Measurements from ENCODE around the gene MARCHF10.
"Not testable (repeated sequence)": the region's sequence is repeated elsewhere in the genome, so short reads cannot be mapped to it uniquely, and the experiment has no call there.

The MARCHF10 gene

DNA sequence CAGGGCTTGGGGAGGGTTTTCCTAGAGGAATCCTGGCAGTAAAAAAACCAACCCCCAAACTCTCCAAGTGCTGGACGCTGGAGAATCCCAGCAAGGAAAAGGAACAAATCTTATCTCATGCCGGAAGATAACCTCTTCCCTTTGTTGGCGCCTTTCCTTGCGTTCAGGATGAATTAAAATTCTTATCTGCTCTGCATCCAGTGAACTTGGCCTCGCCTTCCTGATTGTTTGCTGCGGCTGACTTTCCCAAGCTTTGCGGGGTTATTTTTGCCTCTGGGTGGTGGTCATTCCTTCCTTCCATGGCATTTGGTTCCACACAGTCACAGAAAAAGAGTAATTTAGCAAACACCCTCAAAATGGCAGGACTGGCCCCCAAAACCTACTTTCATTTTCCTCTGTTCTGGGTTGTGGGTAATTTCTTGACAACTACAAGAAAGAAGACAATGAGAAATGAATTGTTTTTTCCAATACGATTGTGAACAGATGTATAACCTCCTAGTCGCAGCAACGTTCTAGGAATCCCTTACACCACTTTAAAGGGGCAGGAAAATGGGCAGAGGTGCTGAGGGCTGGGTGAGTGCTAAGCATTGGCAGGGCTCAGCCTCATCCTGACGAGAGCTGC is 102.8 kb downstream of the MARCHF10 start:
- Histone ChIP-seq H3K4me1 (ENCODE audit: control insufficient read depth, insufficient read depth, low read length) (peaks cover 19% of the 10 kb centered on the region), H3K4me3 (ENCODE audit: low read length) (no peak overlapping the region), H3K36me3 (ENCODE audit: control insufficient read depth, insufficient read depth, low read length) (no peaks in the 10 kb centered on the region), H3K9ac (ENCODE audit: low read length) (peak overlapping the region; percentile 24), H3K9me3 (ENCODE audit: control insufficient read depth, low read length) (no peaks in the 10 kb centered on the region), H3K27me3 (ENCODE audit: control insufficient read depth, insufficient read depth, low read length) (peaks cover 20% of the 10 kb centered on the region)

DNA sequence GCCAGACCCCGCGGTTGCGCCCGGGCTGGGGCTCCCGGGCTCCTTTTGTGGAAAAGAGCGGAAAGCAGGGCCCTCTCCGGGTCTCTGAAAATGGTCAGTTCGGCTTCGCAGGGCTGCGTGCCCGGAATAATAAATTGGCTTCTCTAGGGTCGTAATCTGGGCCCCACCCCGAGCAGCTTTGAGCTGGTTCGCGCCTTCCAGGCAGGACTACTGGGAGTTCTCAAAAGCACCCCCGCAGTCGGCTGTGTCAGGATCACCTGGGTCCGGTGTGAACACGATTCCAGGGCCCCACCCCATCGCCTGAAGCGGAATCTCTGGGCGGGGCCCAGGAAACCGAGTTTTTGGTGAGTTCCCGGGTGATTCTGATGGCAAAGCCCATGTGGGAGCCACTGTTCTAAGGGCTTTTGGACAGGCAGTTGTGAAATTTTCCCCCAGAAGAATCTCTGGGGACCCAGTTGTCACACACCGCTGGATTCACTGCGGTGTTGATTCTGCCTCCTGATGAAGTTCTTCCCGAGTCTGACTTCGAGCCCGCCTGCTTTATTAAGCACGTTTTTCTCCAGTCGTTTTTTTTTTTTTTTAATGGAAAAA is 103.6 kb downstream of the MARCHF10 start:
- peaks cover 19% of the 10 kb centered on the region for H3K4me1 ChIP-seq (ENCODE audit: control insufficient read depth, insufficient read depth, low read length)
- no peaks in the 10 kb centered on the region for H3K36me3 ChIP-seq (ENCODE audit: control insufficient read depth, insufficient read depth, low read length)
- peak overlapping the region; percentile 29 for H3K4me3 ChIP-seq (ENCODE audit: low read length)
- H3K9ac ChIP-seq (ENCODE audit: low read length) = peak overlapping the region; percentile 56
- H3K27me3 ChIP-seq (ENCODE audit: control insufficient read depth, insufficient read depth, low read length) = peaks cover 20% of the 10 kb centered on the region
- no peaks in the 10 kb centered on the region for H3K9me3 ChIP-seq (ENCODE audit: control insufficient read depth, low read length)

DNA sequence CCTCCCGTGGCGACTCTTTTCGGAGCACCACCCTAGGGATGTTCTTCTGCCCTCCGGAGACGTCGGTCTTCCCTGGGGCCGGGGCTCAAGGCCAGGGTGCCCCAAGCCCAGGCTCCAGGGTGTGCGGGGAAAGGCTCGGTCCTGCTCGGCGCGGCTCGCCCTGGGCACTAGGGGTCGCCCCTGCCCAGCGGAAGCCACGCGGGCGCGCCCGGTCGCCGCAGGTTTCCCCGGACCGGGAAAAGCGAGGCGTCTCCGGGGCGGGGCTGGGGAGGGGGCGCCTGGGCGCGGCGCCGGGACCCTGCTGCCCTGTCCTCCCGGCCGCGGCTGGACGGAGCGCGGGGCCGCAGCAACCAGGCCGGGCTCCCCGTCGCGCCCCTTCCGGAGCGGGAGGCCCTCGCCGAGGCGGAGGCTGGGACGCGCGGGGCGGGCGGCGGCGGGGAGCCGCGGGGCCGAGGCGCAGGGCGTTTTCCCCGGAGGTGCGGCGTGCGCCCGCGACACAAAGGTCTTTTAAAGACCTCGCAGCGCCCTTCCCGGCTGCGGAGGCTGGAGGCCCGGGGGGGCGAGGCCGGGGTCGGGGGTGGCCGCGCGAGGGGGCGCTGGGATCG is 104.2 kb downstream of the MARCHF10 start:
- Histone ChIP-seq H3K9ac (ENCODE audit: low read length) (peak overlapping the region; percentile 56), H3K36me3 (ENCODE audit: control insufficient read depth, insufficient read depth, low read length) (no peaks in the 10 kb centered on the region), H3K4me1 (ENCODE audit: control insufficient read depth, insufficient read depth, low read length) (peaks cover 19% of the 10 kb centered on the region), H3K4me3 (ENCODE audit: low read length) (peak overlapping the region; percentile 29), H3K27me3 (ENCODE audit: control insufficient read depth, insufficient read depth, low read length) (peaks cover 20% of the 10 kb centered on the region), H3K9me3 (ENCODE audit: control insufficient read depth, low read length) (no peaks in the 10 kb centered on the region)

DNA sequence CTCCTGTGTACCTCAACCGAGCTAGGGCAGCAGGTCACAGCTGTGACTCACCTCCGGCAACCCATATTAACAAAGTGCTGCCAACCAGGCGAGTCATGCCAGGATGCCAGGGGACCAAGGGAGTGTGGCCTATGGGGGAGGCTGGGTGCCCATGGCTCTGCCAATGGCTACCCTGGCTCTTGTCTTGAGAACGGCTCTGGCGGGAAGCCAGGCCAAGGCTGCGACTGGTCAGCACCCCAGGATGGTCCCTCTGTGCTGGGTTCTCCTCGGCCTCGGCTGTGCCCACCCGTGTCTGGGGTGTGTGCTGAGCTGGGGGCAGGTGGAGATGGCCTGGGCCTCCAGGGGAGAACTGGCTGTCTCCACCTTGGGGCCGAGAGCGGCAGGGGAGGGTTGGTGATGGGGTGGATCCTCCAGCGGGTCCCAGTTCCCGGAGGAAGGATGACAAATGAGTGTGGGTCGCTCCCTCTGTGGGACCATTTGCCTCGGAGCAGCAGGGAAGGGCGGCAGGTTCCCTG is 104.8 kb downstream of the MARCHF10 start:
- Histone ChIP-seq H3K4me1 (ENCODE audit: control insufficient read depth, insufficient read depth, low read length) (peaks cover 19% of the 10 kb centered on the region), H3K36me3 (ENCODE audit: control insufficient read depth, insufficient read depth, low read length) (no peaks in the 10 kb centered on the region), H3K9me3 (ENCODE audit: control insufficient read depth, low read length) (no peaks in the 10 kb centered on the region), H3K4me3 (ENCODE audit: low read length) (no peak overlapping the region), H3K27me3 (ENCODE audit: control insufficient read depth, insufficient read depth, low read length) (peaks cover 20% of the 10 kb centered on the region), H3K9ac (ENCODE audit: low read length) (no peak overlapping the region)

DNA sequence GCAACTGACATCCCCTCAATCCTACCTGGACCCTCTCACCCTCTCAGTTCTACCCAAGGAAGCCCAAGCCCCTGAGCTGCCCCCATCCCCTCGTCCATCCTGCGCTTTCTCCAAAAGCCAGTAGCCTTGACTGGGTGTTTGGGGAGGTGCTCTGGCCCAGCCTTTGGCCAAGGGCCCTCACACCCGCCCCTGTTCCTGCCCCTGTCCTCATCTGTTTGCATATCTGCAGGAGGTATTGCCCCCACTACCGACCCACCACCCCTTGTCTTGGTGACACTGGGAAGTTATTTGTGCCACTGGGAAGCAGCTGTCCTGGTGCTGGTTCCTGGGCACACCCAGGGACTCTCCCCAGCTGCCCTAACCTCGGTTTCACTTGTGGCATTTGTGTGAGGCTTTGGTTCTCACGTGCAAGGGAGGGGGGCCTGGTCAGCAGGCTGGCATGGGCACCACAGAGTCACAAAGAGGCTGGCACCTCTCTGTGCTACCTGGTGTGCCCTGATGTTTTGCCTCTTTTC is 105.3 kb downstream of the MARCHF10 start:
- Histone ChIP-seq H3K9me3 (ENCODE audit: control insufficient read depth, low read length) (no peaks in the 10 kb centered on the region), H3K27me3 (ENCODE audit: control insufficient read depth, insufficient read depth, low read length) (peaks cover 20% of the 10 kb centered on the region)

DNA sequence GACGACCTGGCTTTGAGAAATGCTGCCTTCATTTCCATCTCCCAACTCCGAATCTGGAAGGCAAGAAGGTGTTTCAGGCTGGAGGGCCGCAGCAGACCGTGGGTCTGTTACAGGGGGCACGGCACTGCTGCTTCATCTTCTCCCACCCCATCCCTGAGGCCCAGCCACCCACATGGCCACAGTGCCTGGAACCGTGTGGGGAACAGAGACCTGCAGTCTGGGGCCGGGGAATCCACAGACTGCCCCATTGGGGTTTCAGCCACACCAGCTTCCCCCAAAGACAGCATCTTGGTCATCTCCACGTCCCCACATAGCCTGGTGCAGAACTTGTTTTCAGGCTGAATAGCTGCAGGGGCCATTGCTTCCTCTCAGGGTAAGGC is 106.4 kb downstream of the MARCHF10 start:
- H3K9ac ChIP-seq (ENCODE audit: low read length) = no peak overlapping the region
- no peaks in the 10 kb centered on the region for H3K9me3 ChIP-seq (ENCODE audit: control insufficient read depth, low read length)
- H3K27me3 ChIP-seq (ENCODE audit: control insufficient read depth, insufficient read depth, low read length) = peaks cover 20% of the 10 kb centered on the region
- peaks cover 19% of the 10 kb centered on the region for H3K4me1 ChIP-seq (ENCODE audit: control insufficient read depth, insufficient read depth, low read length)
- no peaks in the 10 kb centered on the region for H3K36me3 ChIP-seq (ENCODE audit: control insufficient read depth, insufficient read depth, low read length)
- H3K4me3 ChIP-seq (ENCODE audit: low read length) = no peak overlapping the region

More for the DNA sequence above, 105.3 kb downstream of the MARCHF10 start:
- H3K4me1 ChIP-seq (ENCODE audit: control insufficient read depth, insufficient read depth, low read length) = peaks cover 19% of the 10 kb centered on the region
- H3K36me3 ChIP-seq (ENCODE audit: control insufficient read depth, insufficient read depth, low read length) = no peaks in the 10 kb centered on the region
- no peak overlapping the region for H3K4me3 ChIP-seq (ENCODE audit: low read length)
- no peak overlapping the region for H3K9ac ChIP-seq (ENCODE audit: low read length)

DNA sequence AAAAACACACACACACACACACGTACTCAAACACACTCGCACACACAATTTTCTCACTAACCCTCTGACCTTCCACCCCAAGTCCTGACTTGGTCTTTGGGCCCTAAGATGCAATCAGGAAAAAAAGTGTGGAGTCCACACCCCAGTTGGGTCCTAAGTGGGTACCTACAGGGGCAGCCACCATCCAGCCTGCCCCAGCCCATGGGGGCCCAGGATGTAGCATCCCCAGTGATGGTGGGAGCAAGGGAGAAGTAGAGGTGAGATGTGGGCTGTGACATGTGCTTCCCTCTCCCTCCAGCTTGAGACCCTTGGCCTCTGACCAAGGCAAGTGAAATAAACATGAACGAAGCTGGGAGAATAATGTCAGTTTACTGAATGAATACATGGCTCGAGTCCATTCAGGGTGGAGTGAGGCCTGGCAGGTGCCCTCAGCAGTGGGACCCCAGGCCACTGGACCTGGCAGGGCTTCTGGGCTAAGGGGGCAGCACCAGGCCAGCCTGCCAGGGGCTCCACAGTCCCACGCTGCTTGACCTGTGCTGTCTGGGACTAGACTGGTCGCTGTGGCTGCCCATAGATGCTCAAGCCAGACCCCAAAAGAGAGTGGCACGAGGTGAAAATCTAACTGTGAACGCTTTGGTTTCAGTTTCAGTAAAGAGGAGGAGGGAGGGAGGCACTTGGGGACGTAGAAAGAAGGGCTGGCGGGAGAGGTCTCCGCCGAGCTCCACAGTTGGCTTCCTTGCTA is 107.0 kb downstream of the MARCHF10 start:
- H3K9me3 ChIP-seq (ENCODE audit: control insufficient read depth, low read length) = no peaks in the 10 kb centered on the region
- no peak overlapping the region for H3K4me3 ChIP-seq (ENCODE audit: low read length)
- peaks cover 19% of the 10 kb centered on the region for H3K4me1 ChIP-seq (ENCODE audit: control insufficient read depth, insufficient read depth, low read length)
- H3K36me3 ChIP-seq (ENCODE audit: control insufficient read depth, insufficient read depth, low read length) = no peaks in the 10 kb centered on the region
- H3K27me3 ChIP-seq (ENCODE audit: control insufficient read depth, insufficient read depth, low read length) = peaks cover 20% of the 10 kb centered on the region
- H3K9ac ChIP-seq (ENCODE audit: low read length) = no peak overlapping the region

DNA sequence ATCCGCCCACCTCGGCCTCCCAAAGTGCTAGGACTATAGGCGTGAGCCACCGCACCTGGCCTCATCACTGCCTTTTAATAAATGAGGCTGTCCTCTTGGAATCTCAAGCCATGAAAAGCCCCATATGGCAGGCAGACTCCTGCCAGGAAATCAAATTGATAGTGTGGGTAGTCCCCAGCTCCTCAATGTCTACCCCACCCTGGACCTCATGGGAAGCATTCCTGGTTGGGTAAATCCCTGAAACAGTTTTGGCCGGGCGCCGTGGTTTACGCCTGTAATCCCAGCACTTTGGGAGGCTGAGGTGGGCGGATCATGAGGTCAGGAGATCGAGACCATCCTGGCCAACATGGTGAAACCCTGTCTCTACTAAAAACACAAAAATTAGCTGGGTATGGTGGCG is 109.7 kb downstream of the MARCHF10 start:
- H3K9ac ChIP-seq (ENCODE audit: low read length); H3K36me3 ChIP-seq (ENCODE audit: control insufficient read depth, insufficient read depth, low read length); H3K4me1 ChIP-seq (ENCODE audit: control insufficient read depth, insufficient read depth, low read length); H3K27me3 ChIP-seq (ENCODE audit: control insufficient read depth, insufficient read depth, low read length); H3K9me3 ChIP-seq (ENCODE audit: control insufficient read depth, low read length); H3K4me3 ChIP-seq (ENCODE audit: low read length): not testable (repeated sequence)

DNA sequence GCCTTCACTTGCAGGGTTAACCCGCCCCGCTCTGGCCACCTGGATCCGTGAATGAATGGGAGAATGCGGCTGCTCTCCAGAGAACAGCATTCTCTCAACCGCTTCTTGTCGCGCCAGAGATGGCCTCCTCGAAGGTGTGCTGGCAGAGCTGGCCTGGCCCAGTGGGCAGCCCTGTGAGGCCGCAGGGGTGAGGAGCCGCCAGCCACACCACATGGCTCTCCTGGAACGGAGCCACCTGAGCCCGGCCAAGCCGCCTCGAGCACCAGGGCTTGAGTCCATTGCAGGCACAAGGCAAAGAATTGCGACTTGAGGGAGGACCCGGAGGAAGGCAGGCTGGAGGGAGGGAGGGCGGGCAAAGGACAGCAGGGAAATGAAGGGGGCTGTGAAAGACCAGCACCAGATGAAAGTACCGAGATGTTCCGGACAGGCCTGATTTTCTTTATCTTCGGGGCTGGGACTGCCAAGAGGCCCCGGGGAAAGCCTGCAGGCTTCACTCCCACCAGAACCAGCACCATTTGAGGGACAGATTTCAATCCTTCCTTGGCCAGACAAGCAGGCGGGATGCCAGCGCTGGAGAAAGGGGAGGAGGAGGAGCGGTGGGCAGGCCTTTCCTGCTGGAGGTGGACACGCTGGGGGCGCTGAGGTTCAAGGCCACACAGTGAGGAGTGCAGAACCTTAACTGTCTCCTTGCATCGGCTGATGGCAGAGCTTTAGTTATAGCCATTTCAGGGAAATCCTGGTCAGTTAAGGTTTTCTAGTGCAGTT is 111.2 kb downstream of the MARCHF10 start:
- Histone ChIP-seq H3K9ac (ENCODE audit: low read length) (no peak overlapping the region), H3K4me3 (ENCODE audit: low read length) (no peak overlapping the region), H3K27me3 (ENCODE audit: control insufficient read depth, insufficient read depth, low read length) (no peaks in the 10 kb centered on the region), H3K36me3 (ENCODE audit: control insufficient read depth, insufficient read depth, low read length) (no peaks in the 10 kb centered on the region), H3K4me1 (ENCODE audit: control insufficient read depth, insufficient read depth, low read length) (no peaks in the 10 kb centered on the region), H3K9me3 (ENCODE audit: control insufficient read depth, low read length) (no peaks in the 10 kb centered on the region)

DNA sequence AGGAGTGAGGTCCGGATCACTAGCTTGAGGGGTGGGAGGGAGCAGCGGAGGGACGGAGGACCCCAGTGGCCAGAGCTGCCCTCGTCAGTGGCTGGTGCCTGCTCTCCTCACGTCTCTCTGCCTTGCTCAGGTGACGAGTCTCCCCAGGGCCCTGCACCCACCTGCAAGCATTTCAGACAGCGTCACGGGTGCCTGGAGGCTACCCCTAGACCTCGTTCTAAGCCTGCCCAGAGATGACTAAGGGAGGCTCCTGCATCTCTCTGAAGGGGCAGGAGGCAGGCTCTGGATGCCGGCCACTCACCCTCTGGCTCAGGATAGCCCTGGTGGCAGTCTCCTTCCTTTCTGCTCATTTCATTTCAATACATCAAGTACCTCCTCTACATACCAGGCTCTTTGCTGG is 111.9 kb downstream of the MARCHF10 start:
- H3K27me3 ChIP-seq (ENCODE audit: control insufficient read depth, insufficient read depth, low read length) = no peaks in the 10 kb centered on the region
- no peaks in the 10 kb centered on the region for H3K4me1 ChIP-seq (ENCODE audit: control insufficient read depth, insufficient read depth, low read length)
- H3K4me3 ChIP-seq (ENCODE audit: low read length) = no peak overlapping the region
- H3K9me3 ChIP-seq (ENCODE audit: control insufficient read depth, low read length) = no peaks in the 10 kb centered on the region
- no peak overlapping the region for H3K9ac ChIP-seq (ENCODE audit: low read length)
- no peaks in the 10 kb centered on the region for H3K36me3 ChIP-seq (ENCODE audit: control insufficient read depth, insufficient read depth, low read length)

DNA sequence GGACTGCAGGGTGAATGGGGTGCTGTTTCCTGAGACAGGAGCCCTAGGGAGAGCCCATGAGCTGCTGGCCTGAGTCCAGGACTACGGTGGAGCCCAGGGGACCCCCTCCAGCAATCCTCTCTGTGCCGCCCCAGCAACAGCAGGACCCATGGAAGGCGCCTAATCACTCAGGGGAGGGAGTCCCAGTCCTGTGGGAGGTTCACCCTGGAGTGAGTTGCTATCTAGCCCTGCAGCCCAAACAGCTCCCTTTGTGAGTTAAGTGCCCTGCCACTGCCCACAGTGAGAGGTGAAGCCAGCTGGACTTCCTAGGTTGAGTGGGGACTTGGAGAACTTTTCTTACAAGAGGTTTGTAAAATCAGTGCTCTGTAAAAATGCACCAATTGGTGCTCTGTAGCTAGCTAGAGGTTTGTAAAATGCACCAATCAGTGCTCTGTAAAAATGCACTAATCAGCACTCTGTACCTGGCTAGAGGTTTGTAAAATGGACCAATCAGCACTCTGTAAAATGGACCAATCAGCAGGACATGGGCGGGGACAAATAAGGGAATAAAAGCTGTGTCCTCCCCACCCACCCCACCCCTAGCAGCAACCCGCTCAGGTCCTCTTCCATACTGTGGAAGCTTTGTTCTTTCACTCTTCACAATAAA is 112.9 kb downstream of the MARCHF10 start:
- H3K9ac ChIP-seq (ENCODE audit: low read length); H3K9me3 ChIP-seq (ENCODE audit: control insufficient read depth, low read length); H3K36me3 ChIP-seq (ENCODE audit: control insufficient read depth, insufficient read depth, low read length); H3K4me1 ChIP-seq (ENCODE audit: control insufficient read depth, insufficient read depth, low read length); H3K27me3 ChIP-seq (ENCODE audit: control insufficient read depth, insufficient read depth, low read length); H3K4me3 ChIP-seq (ENCODE audit: low read length): not testable (repeated sequence)

Data from mucosa of stomach (tissue), 1 donor.